ENCODE measurements around the gene NHSL1. TPM values are rescaled to one million over a fixed set of nuclear protein-coding genes. Genes with fewer than 3 reads are reported as not detected.
A peak's percentile ranks its signal among the peaks of the same experiment; 100 is the strongest.

The NHSL1 gene
- total RNA-seq, 1 donor from 2014 or later: 23.4 TPM

- no peak for DNase-seq (ENCODE audit: low spot score)
- Mint-ChIP-seq H3K27ac (ENCODE audit: unreplicated experiment) (no peak overlapping the region), H3K27me3 (ENCODE audit: low read depth) (no peaks in the 10 kb centered on the region), H3K4me3 (ENCODE audit: unreplicated experiment) (no peak overlapping the region), H3K36me3 (ENCODE audit: low read depth) (no peaks in the 10 kb centered on the region), H3K4me1 (ENCODE audit: low read depth) (peaks cover 52% of the 10 kb centered on the region), H3K9me3 (ENCODE audit: low read depth) (no peaks in the 10 kb centered on the region)
- TF ChIP-seq CTCF (IDR thresholded peaks at IDR 0.05): no peak
These were observed 2.0 kb downstream of the NHSL1 start for GRCh38 chr6:138497286-138497685.

GRCh38 chr6:138494312-138494711, 5.0 kb downstream of the NHSL1 start:
- no peak for DNase-seq (ENCODE audit: low spot score)
- H3K36me3 Mint-ChIP-seq (ENCODE audit: low read depth): no peaks in the 10 kb centered on the region
- peaks cover 61% of the 10 kb centered on the region for H3K4me1 Mint-ChIP-seq (ENCODE audit: low read depth)
- no peak overlapping the region for H3K4me3 Mint-ChIP-seq (ENCODE audit: unreplicated experiment)
- no peaks in the 10 kb centered on the region for H3K27me3 Mint-ChIP-seq (ENCODE audit: low read depth)
- no peaks in the 10 kb centered on the region for H3K9me3 Mint-ChIP-seq (ENCODE audit: low read depth)
- no peak for TF ChIP-seq CTCF (IDR thresholded peaks at IDR 0.05)
- H3K27ac Mint-ChIP-seq (ENCODE audit: unreplicated experiment): peak overlapping the region; percentile 37

- no peak for TF ChIP-seq CTCF (IDR thresholded peaks at IDR 0.05)
- Mint-ChIP-seq H3K4me1 (ENCODE audit: low read depth) (peaks cover 54% of the 10 kb centered on the region), H3K27me3 (ENCODE audit: low read depth) (no peaks in the 10 kb centered on the region), H3K27ac (ENCODE audit: unreplicated experiment) (peak overlapping the region; percentile 86), H3K4me3 (ENCODE audit: unreplicated experiment) (peak overlapping the region; percentile 4), H3K9me3 (ENCODE audit: low read depth) (no peaks in the 10 kb centered on the region), H3K36me3 (ENCODE audit: low read depth) (no peaks in the 10 kb centered on the region)
- no peak for DNase-seq (ENCODE audit: low spot score)
These were observed 5.9 kb downstream of the NHSL1 start for GRCh38 chr6:138493413-138493812.

- H3K27me3 Mint-ChIP-seq (ENCODE audit: low read depth): no peaks in the 10 kb centered on the region
- no peak for DNase-seq (ENCODE audit: low spot score)
- H3K27ac Mint-ChIP-seq (ENCODE audit: unreplicated experiment): peak overlapping the region; percentile 86
- H3K4me1 Mint-ChIP-seq (ENCODE audit: low read depth): peaks cover 48% of the 10 kb centered on the region
- no peak for TF ChIP-seq CTCF (IDR thresholded peaks at IDR 0.05)
- no peak overlapping the region for H3K4me3 Mint-ChIP-seq (ENCODE audit: unreplicated experiment)
- H3K36me3 Mint-ChIP-seq (ENCODE audit: low read depth): no peaks in the 10 kb centered on the region
- H3K9me3 Mint-ChIP-seq (ENCODE audit: low read depth): no peaks in the 10 kb centered on the region
These were observed 6.4 kb downstream of the NHSL1 start for GRCh38 chr6:138492871-138493270.

- Mint-ChIP-seq H3K4me1 (ENCODE audit: low read depth) (peaks cover 46% of the 10 kb centered on the region), H3K27ac (ENCODE audit: unreplicated experiment) (peak overlapping the region; percentile 61)
These were observed 7.2 kb downstream of the NHSL1 start for GRCh38 chr6:138492113-138492512.

More at GRCh38 chr6:138492113-138492512, 7.2 kb downstream of the NHSL1 start:
- Mint-ChIP-seq H3K27me3 (ENCODE audit: low read depth) (no peaks in the 10 kb centered on the region), H3K9me3 (ENCODE audit: low read depth) (no peaks in the 10 kb centered on the region), H3K36me3 (ENCODE audit: low read depth) (no peaks in the 10 kb centered on the region), H3K4me3 (ENCODE audit: unreplicated experiment) (no peak overlapping the region)
- TF ChIP-seq CTCF (IDR thresholded peaks at IDR 0.05): no peak
- DNase-seq (ENCODE audit: low spot score): no peak

Measured in chondrocyte (in vitro differentiated cells).